Activated T-helper 1 cell treated with anti-CD3 and anti-CD28 coated beads, Interleukin-12 subunit alpha, Interleukin-12 subunit beta, Interleukin-2, Interleukin-4 antibody, amounts not matched to agents 30 ng/mL and 10 ng/mL and 1 ng/mL, durations not matched to agents 14 hours and 24 hours and 36 hours (primary cell): Measurements from ENCODE around the gene WDR48. TPM values are rescaled to one million over a fixed set of nuclear protein-coding genes. Genes with fewer than 3 reads are reported as not detected.
"Not testable (repeated sequence)": the region's sequence is repeated elsewhere in the genome, so short reads cannot be mapped to it uniquely, and the experiment has no call there.

Experiments used
- DNase-seq: peaks from one replicate; pipeline ENCODE4 v3.0.0; 2021; ENCODE audit warnings: low spot score
- H3K27ac Mint-ChIP-seq: one replicate; pipeline ENCODE4 v1.8.0; 2021; ENCODE audit warnings: mild to moderate bottlenecking, mixed read lengths
- H3K27me3 Mint-ChIP-seq: one replicate; pipeline ENCODE4 v1.8.0; 2022; ENCODE audit warnings: mild to moderate bottlenecking, moderate library complexity, mixed read lengths; ENCODE audit not compliant: insufficient read depth
- H3K36me3 Mint-ChIP-seq: one replicate; pipeline ENCODE4 v1.8.0; 2021; ENCODE audit warnings: low read depth, mixed read lengths
- H3K4me1 Mint-ChIP-seq: one replicate; pipeline ENCODE4 v1.8.0; 2021; ENCODE audit warnings: low read depth, mixed read lengths
- H3K4me3 Mint-ChIP-seq: one replicate; pipeline ENCODE4 v1.8.0; 2021; ENCODE audit warnings: mild to moderate bottlenecking, moderate library complexity, mixed read lengths
- H3K9me3 Mint-ChIP-seq: one replicate; pipeline ENCODE4 v1.8.0; 2021; ENCODE audit warnings: mixed read lengths
- intact Hi-C: fragments of 100-400 bp; cut with micrococcal nuclease; formaldehyde crosslinking; loops from one replicate; pipeline ENCODE4 v1.15.1; 2024
- total RNA-seq: library from RNA; stranded (reverse); gene quantifications from 2 replicates; pipeline ENCODE4 v1.2.3, GENCODE V29; 2022

Gene WDR48
- total RNA-seq, 1 donor from 2014 or later: 40.6 TPM

DNA sequence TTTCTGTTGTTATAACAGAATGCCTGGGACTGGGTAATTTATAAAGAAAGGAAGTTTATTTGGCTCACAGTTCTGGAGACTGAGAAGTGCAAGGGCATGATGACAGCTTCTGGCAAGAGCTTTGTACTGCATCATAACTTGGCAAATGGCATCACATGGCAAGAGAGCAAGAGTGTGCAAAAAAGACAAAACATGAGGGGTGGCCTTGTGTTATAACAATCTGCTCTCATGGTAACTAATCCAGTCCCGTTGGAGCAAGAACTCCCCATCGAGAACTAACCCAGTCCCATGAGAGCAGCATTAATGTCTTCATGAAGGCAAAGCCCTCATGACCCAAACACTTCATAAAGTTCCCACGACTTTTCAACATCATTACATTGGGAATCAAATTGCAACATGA lies 23.3 kb upstream of the WDR48 start:
- Mint-ChIP-seq H3K9me3 (no peaks in the 10 kb centered on the region), H3K27me3 (peaks cover 12% of the 10 kb centered on the region), H3K4me3 (no peak overlapping the region), H3K36me3 (no peaks in the 10 kb centered on the region), H3K4me1 (no peaks in the 10 kb centered on the region), H3K27ac (no peak overlapping the region)
- intact Hi-C loops: no loop called here
- no peak for DNase-seq

GRCh38 chr3:39029556-39029955 lies 22.3 kb upstream of the WDR48 start:
- Mint-ChIP-seq H3K4me3 (no peak overlapping the region), H3K9me3 (no peaks in the 10 kb centered on the region), H3K27ac (no peak overlapping the region), H3K4me1 (no peaks in the 10 kb centered on the region), H3K36me3 (no peaks in the 10 kb centered on the region), H3K27me3 (peaks cover 12% of the 10 kb centered on the region)
- no peak for DNase-seq
- intact Hi-C loops: no loop called here

DNA sequence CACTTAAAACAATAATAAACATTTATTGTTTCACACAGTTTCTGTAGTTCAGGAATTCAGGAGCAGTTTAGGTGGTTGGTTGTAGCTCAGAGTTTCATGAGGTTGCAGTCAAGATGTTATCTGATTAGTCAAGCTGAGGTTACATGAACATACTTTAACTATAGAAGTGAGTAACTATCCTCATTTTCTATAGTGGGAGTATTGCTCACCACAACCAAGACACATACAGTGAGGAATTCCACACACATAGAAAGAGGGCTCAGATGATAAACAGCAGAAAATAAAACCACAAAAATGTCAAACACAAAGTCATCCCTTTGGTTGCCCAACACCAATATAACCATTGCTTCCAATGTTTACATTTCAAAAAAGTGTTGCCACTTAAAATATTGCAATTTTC lies 13.7 kb upstream of the WDR48 start:
- peaks cover 10% of the 10 kb centered on the region for H3K27me3 Mint-ChIP-seq
- H3K4me3 Mint-ChIP-seq: no peak overlapping the region
- peaks cover 6% of the 10 kb centered on the region for H3K4me1 Mint-ChIP-seq
- no peak for DNase-seq
- intact Hi-C loops: no loop called here
- H3K9me3 Mint-ChIP-seq: peaks cover 13% of the 10 kb centered on the region
- H3K36me3 Mint-ChIP-seq: no peaks in the 10 kb centered on the region
- H3K27ac Mint-ChIP-seq: no peak overlapping the region

GRCh38 chr3:39050029-39050428 lies 1.8 kb upstream of the WDR48 start:
- no peaks in the 10 kb centered on the region for H3K27me3 Mint-ChIP-seq
- no peaks in the 10 kb centered on the region for H3K9me3 Mint-ChIP-seq
- H3K4me3 Mint-ChIP-seq: no peak overlapping the region
- intact Hi-C loops: loop anchor here (2.0 to 5.0 kb wide), 3 partner anchors 131 to 913 kb away; partner anchors contain the start of genes ACAA1 and MYD88
- no peaks in the 10 kb centered on the region for H3K36me3 Mint-ChIP-seq
- H3K27ac Mint-ChIP-seq: no peak overlapping the region
- peaks cover 22% of the 10 kb centered on the region for H3K4me1 Mint-ChIP-seq
- DNase-seq: no peak

DNA sequence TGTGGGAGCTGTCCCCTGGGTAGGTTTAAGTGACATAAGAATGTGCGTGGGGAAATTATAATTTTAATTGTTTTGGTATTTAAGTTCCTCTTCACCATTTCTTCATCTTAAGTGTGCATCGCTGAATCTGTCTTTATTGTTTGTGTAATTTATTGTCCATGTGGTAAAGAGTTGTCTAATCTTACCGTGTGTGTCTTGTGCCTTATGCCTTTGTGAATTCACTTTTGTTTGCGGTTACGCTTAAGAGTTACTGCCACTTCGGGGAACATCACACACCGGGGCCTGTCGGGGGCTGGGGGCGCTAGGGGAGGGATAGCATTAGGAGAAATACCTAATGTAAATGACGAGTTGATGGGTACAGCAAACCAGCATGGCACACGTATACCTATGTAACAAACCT lies 767 bp downstream of the WDR48 start:
- Mint-ChIP-seq H3K4me3 (peak overlapping the region; percentile 93), H3K4me1 (peaks cover 32% of the 10 kb centered on the region), H3K9me3 (no peaks in the 10 kb centered on the region), H3K27ac (peak overlapping the region; percentile 95), H3K27me3 (no peaks in the 10 kb centered on the region), H3K36me3 (no peaks in the 10 kb centered on the region)
- DNase-seq: no peak
- intact Hi-C loops: loop anchor here (1.0 to 5.0 kb wide), 5 partner anchors 56 to 915 kb away; partner anchors contain the start of genes ACAA1, MYD88 and RPSA

- DNase-seq: no peak
- no peaks in the 10 kb centered on the region for H3K9me3 Mint-ChIP-seq
- H3K36me3 Mint-ChIP-seq: no peaks in the 10 kb centered on the region
- no peak overlapping the region for H3K27ac Mint-ChIP-seq
- H3K27me3 Mint-ChIP-seq: no peaks in the 10 kb centered on the region
- H3K4me1 Mint-ChIP-seq: peaks cover 32% of the 10 kb centered on the region
- peak overlapping the region; percentile 60 for H3K4me3 Mint-ChIP-seq
- intact Hi-C loops: loop anchor here (2.0 to 5.0 kb wide), 4 partner anchors 55 to 916 kb away; partner anchors contain the start of genes ACAA1 and MYD88
These were observed 1.9 kb downstream of the WDR48 start for GRCh38 chr3:39053696-39054095.

- intact Hi-C loops: no loop called here
- Mint-ChIP-seq H3K36me3 (peaks cover 3% of the 10 kb centered on the region), H3K4me3 (no peak overlapping the region), H3K27ac (no peak overlapping the region), H3K9me3 (peaks cover under 1% of the 10 kb centered on the region), H3K4me1 (peaks cover 30% of the 10 kb centered on the region), H3K27me3 (no peaks in the 10 kb centered on the region)
- DNase-seq: no peak
These were observed 4.3 kb downstream of the WDR48 start for GRCh38 chr3:39056151-39056550.

DNA sequence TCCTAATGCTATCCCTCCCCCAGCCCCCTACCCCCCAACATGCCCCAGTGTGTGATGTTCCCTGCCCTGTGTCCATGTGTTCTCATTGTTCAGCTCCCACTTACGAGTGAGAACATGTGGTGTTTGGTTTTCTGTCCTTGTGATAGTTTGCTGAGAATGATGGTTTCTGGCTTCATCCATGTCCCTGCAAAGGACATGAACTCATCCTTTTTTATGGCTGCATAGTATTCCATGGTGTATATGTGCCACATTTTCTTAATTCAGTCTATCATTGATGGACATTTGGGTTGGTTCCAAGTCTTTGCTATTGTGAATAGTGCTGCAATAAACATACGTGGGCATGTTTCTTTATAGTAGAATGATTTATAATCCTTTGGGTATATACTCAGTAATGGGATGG lies 9.4 kb downstream of the WDR48 start:
- H3K36me3 Mint-ChIP-seq: peaks cover 25% of the 10 kb centered on the region
- H3K27ac Mint-ChIP-seq, intact Hi-C loops, H3K27me3 Mint-ChIP-seq, DNase-seq, H3K9me3 Mint-ChIP-seq, H3K4me3 Mint-ChIP-seq: not testable (repeated sequence)
- H3K4me1 Mint-ChIP-seq: peaks cover 16% of the 10 kb centered on the region

DNA sequence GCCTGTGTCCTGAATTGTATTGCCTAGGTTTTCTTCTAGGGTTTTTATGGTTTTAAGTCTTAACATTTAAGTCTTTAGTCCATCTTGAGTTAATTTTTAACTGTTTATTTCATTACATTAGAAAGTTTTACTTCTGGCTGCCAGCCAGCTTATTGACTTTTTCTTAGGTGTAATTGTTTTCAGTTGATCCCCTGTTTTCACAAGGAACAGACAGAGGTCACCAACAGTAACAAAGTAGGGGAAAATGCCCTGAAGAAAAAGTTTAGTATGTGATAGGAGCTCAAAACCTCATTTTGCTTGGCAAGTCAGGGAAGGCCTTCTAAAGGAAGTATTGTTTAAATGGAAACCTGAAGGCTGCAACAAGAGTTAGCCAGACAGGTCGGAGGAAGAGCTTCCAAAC lies 10.4 kb downstream of the WDR48 start:
- Mint-ChIP-seq H3K36me3 (peaks cover 34% of the 10 kb centered on the region), H3K4me3 (no peak overlapping the region), H3K27me3 (no peaks in the 10 kb centered on the region), H3K27ac (no peak overlapping the region), H3K9me3 (peaks cover 3% of the 10 kb centered on the region), H3K4me1 (peaks cover 7% of the 10 kb centered on the region)
- intact Hi-C loops: no loop called here
- no peak for DNase-seq

- intact Hi-C loops: no loop called here
- Mint-ChIP-seq H3K4me3 (no peak overlapping the region), H3K27me3 (no peaks in the 10 kb centered on the region), H3K4me1 (peaks cover 7% of the 10 kb centered on the region), H3K27ac (no peak overlapping the region), H3K36me3 (peaks cover 41% of the 10 kb centered on the region), H3K9me3 (peaks cover 3% of the 10 kb centered on the region)
- no peak for DNase-seq
These were observed 11.3 kb downstream of the WDR48 start for GRCh38 chr3:39063143-39063542.

DNA sequence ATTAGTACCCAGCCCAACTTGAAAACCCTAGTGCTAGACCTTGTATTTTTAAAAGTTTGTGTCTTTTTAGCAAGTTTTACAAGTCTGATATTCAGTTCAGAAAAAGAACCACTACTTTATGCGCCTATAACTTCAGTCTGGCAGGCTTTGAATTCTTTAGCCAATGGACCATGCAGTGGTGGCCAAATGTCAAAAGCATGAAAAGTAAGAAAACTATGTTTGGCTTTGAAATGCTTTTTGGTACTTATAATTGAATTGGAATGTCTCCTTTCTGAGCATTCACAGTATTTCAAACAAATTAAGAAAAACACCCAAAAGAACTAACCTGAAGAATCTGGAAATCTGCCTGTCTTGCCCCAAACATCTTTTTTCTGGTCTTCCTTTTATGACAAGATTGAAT lies 12.8 kb downstream of the WDR48 start:
- no peak for DNase-seq
- peaks cover 39% of the 10 kb centered on the region for H3K36me3 Mint-ChIP-seq
- H3K9me3 Mint-ChIP-seq: peaks cover 3% of the 10 kb centered on the region
- H3K4me1 Mint-ChIP-seq: peaks cover 7% of the 10 kb centered on the region
- H3K27me3 Mint-ChIP-seq: no peaks in the 10 kb centered on the region
- intact Hi-C loops: no loop called here
- no peak overlapping the region for H3K4me3 Mint-ChIP-seq
- H3K27ac Mint-ChIP-seq: no peak overlapping the region

- no peak overlapping the region for H3K4me3 Mint-ChIP-seq
- intact Hi-C loops: no loop called here
- peak; percentile 13 for DNase-seq
- H3K27ac Mint-ChIP-seq: no peak overlapping the region
- peaks cover 3% of the 10 kb centered on the region for H3K9me3 Mint-ChIP-seq
- H3K4me1 Mint-ChIP-seq: peaks cover 7% of the 10 kb centered on the region
- no peaks in the 10 kb centered on the region for H3K27me3 Mint-ChIP-seq
- peaks cover 40% of the 10 kb centered on the region for H3K36me3 Mint-ChIP-seq
These were observed 13.4 kb downstream of the WDR48 start for GRCh38 chr3:39065197-39065596.

GRCh38 chr3:39067286-39067685 lies 15.5 kb downstream of the WDR48 start:
- no peaks in the 10 kb centered on the region for H3K27me3 Mint-ChIP-seq
- no peak overlapping the region for H3K4me3 Mint-ChIP-seq
- peaks cover 44% of the 10 kb centered on the region for H3K36me3 Mint-ChIP-seq
- peaks cover 7% of the 10 kb centered on the region for H3K4me1 Mint-ChIP-seq
- intact Hi-C loops: no loop called here
- H3K27ac Mint-ChIP-seq: no peak overlapping the region
- no peak for DNase-seq
- H3K9me3 Mint-ChIP-seq: no peaks in the 10 kb centered on the region

- Mint-ChIP-seq H3K4me3 (no peak overlapping the region), H3K9me3 (no peaks in the 10 kb centered on the region), H3K4me1 (peaks cover 7% of the 10 kb centered on the region), H3K36me3 (peaks cover 54% of the 10 kb centered on the region), H3K27me3 (no peaks in the 10 kb centered on the region), H3K27ac (no peak overlapping the region)
- intact Hi-C loops: no loop called here
- DNase-seq: no peak
These were observed 16.7 kb downstream of the WDR48 start for GRCh38 chr3:39068556-39068955.
